Neural crest cell (in vitro differentiated cells): ENCODE measurements around the gene LETM1. TPM values are rescaled to one million over a fixed set of nuclear protein-coding genes. Genes with fewer than 3 reads are reported as not detected.

ENCODE experiments used
- DNase-seq: peaks from one replicate; pipeline ENCODE4 v3.0.0; 2021; ENCODE audit warnings: low read depth, mixed read lengths, low spot score
- H3K27ac Mint-ChIP-seq: one replicate; pipeline ENCODE4 v1.8.0; 2021; ENCODE audit warnings: mild to moderate bottlenecking, mixed read lengths; ENCODE audit not compliant: unreplicated experiment
- H3K27me3 Mint-ChIP-seq: 2 replicates; pipeline ENCODE4 v1.8.0; 2021; ENCODE audit warnings: low read depth, mild to moderate bottlenecking, mixed read lengths
- H3K36me3 Mint-ChIP-seq: 2 replicates; pipeline ENCODE4 v1.8.0; 2021; ENCODE audit warnings: low read depth, mild to moderate bottlenecking, mixed read lengths
- H3K4me1 Mint-ChIP-seq: 2 replicates; pipeline ENCODE4 v1.8.0; 2021; ENCODE audit warnings: mixed read lengths
- H3K4me3 Mint-ChIP-seq: one replicate; pipeline ENCODE4 v1.8.0; 2021; ENCODE audit warnings: mild to moderate bottlenecking, mixed read lengths
- H3K9me3 Mint-ChIP-seq: 2 replicates; pipeline ENCODE4 v1.8.0; 2021; ENCODE audit warnings: mixed read lengths
- CTCF ChIP-seq: fragments of 200-600 bp; sonication (generic); conservative IDR thresholded peaks from 2 replicates; pipeline ENCODE4 v1.5.0; 2021; ENCODE audit warnings: antibody characterized with exemption, mild to moderate bottlenecking
- total RNA-seq: library from RNA; stranded (reverse); gene quantifications from 2 replicates; pipeline ENCODE4 v1.2.1, GENCODE V29; 2021

The LETM1 gene
- total RNA-seq, 1 donor from 2014 or later = 60.6 TPM

- Mint-ChIP-seq H3K4me1 (peaks cover 3% of the 10 kb centered on the region), H3K36me3 (no peaks in the 10 kb centered on the region), H3K27ac (no peak overlapping the region), H3K4me3 (no peak overlapping the region), H3K27me3 (peaks cover 6% of the 10 kb centered on the region), H3K9me3 (no peaks in the 10 kb centered on the region)
- no peak for DNase-seq
- no peak for TF ChIP-seq CTCF
Observed at GRCh38 chr4:1784789-1785591, 71.0 kb downstream of the LETM1 start.

GRCh38 chr4:1784395-1784788 lies 71.6 kb downstream of the LETM1 start:
- no peak for TF ChIP-seq CTCF
- Mint-ChIP-seq H3K27ac (no peak overlapping the region), H3K4me3 (no peak overlapping the region), H3K4me1 (peaks cover 3% of the 10 kb centered on the region), H3K9me3 (no peaks in the 10 kb centered on the region), H3K36me3 (no peaks in the 10 kb centered on the region), H3K27me3 (peaks cover 5% of the 10 kb centered on the region)
- DNase-seq = no peak

- no peak for DNase-seq
- no peak overlapping the region for H3K4me3 Mint-ChIP-seq
- peaks cover 5% of the 10 kb centered on the region for H3K27me3 Mint-ChIP-seq
- H3K9me3 Mint-ChIP-seq = no peaks in the 10 kb centered on the region
- H3K4me1 Mint-ChIP-seq = peaks cover 6% of the 10 kb centered on the region
- TF ChIP-seq CTCF = no peak
- H3K36me3 Mint-ChIP-seq = no peaks in the 10 kb centered on the region
- H3K27ac Mint-ChIP-seq = no peak overlapping the region
Observed at GRCh38 chr4:1783970-1784369, 72.0 kb downstream of the LETM1 start.

- no peaks in the 10 kb centered on the region for H3K27me3 Mint-ChIP-seq
- no peak overlapping the region for H3K27ac Mint-ChIP-seq
- no peak for DNase-seq
- H3K9me3 Mint-ChIP-seq = no peaks in the 10 kb centered on the region
- H3K36me3 Mint-ChIP-seq = no peaks in the 10 kb centered on the region
- H3K4me1 Mint-ChIP-seq = peaks cover 13% of the 10 kb centered on the region
- TF ChIP-seq CTCF = no peak
- H3K4me3 Mint-ChIP-seq = no peak overlapping the region
Observed at GRCh38 chr4:1783015-1783414, 72.9 kb downstream of the LETM1 start.

- H3K4me1 Mint-ChIP-seq = peaks cover 29% of the 10 kb centered on the region
- no peak for DNase-seq
- peaks cover 2% of the 10 kb centered on the region for H3K27me3 Mint-ChIP-seq
- H3K27ac Mint-ChIP-seq = no peak overlapping the region
- no peak for TF ChIP-seq CTCF
- no peak overlapping the region for H3K4me3 Mint-ChIP-seq
- no peaks in the 10 kb centered on the region for H3K36me3 Mint-ChIP-seq
- no peaks in the 10 kb centered on the region for H3K9me3 Mint-ChIP-seq
Observed at GRCh38 chr4:1780435-1780834, 75.5 kb downstream of the LETM1 start.
